ENCODE measurements around the gene TNIP3.
A peak's percentile ranks its signal among the peaks of the same experiment; 100 is the strongest.

TNIP3 gene

GRCh38 chr4:121156822-121157769 lies 7.0 kb downstream of the TNIP3 start:
- DNase-seq (ENCODE audit: low read depth): peak; percentile 37
- H3K4me3 ChIP-seq (ENCODE audit: low read length): peak overlapping the region; percentile 66

GRCh38 chr4:121155893-121156292 lies 8.2 kb downstream of the TNIP3 start:
- peak; percentile 90 for DNase-seq (ENCODE audit: low read depth)
- H3K4me3 ChIP-seq (ENCODE audit: low read length): peak overlapping the region; percentile 66

More at GRCh38 chr4:121156822-121157769, 7.0 kb downstream of the TNIP3 start:
- TF ChIP-seq CTCF (conservative IDR thresholded peaks at IDR 0.05; ENCODE audit: low read length): no peak

GRCh38 chr4:121154103-121154515 lies 10.0 kb downstream of the TNIP3 start:
- no peak for DNase-seq (ENCODE audit: low read depth)
- no peak for TF ChIP-seq CTCF (conservative IDR thresholded peaks at IDR 0.05; ENCODE audit: low read length)
- H3K4me3 ChIP-seq (ENCODE audit: low read length): no peak overlapping the region

More at GRCh38 chr4:121155893-121156292, 8.2 kb downstream of the TNIP3 start:
- no peak for TF ChIP-seq CTCF (conservative IDR thresholded peaks at IDR 0.05; ENCODE audit: low read length)

GRCh38 chr4:121151942-121152341 lies 12.2 kb downstream of the TNIP3 start:
- DNase-seq (ENCODE audit: low read depth): no peak
- TF ChIP-seq CTCF (conservative IDR thresholded peaks at IDR 0.05; ENCODE audit: low read length): no peak

GRCh38 chr4:121150486-121150885 lies 13.6 kb downstream of the TNIP3 start:
- no peak overlapping the region for H3K4me3 ChIP-seq (ENCODE audit: low read length)
- no peak for DNase-seq (ENCODE audit: low read depth)
- TF ChIP-seq CTCF (conservative IDR thresholded peaks at IDR 0.05; ENCODE audit: low read length): no peak

More at GRCh38 chr4:121151942-121152341, 12.2 kb downstream of the TNIP3 start:
- no peak overlapping the region for H3K4me3 ChIP-seq (ENCODE audit: low read length)

- no peak for TF ChIP-seq CTCF (conservative IDR thresholded peaks at IDR 0.05; ENCODE audit: low read length)
- DNase-seq (ENCODE audit: low read depth): no peak
- no peak overlapping the region for H3K4me3 ChIP-seq (ENCODE audit: low read length)
Measured at GRCh38 chr4:121150003-121150402, 14.1 kb downstream of the TNIP3 start.

GRCh38 chr4:121148621-121149020 lies 15.5 kb downstream of the TNIP3 start:
- no peak for TF ChIP-seq CTCF (conservative IDR thresholded peaks at IDR 0.05; ENCODE audit: low read length)
- peak; percentile 56 for DNase-seq (ENCODE audit: low read depth)
- H3K4me3 ChIP-seq (ENCODE audit: low read length): no peak overlapping the region
